Caco-2 (cell line): ENCODE data around the gene WDR75. TPM values are rescaled to one million over a fixed set of nuclear protein-coding genes. Genes with fewer than 3 reads are reported as not detected.

Source experiments
- BruUV-seq: library from RNA; stranded (reverse); fragments of 400-500 nt; replicated peaks from 2 replicates; lab custom pipeline; 2021; lab: Mats Ljungman, UMichigan
- CTCF ChIA-PET: fragments of 300-600 bp; sonication (Branson Sonifier 250); formaldehyde crosslinking; loops from one replicate; lab custom pipeline; 2022; ENCODE audit warnings: antibody characterized with exemption; lab: Charles Lee
- POLR2A ChIA-PET: fragments of 300-600 bp; sonication (Branson Sonifier 250); formaldehyde crosslinking; loops from one replicate; lab custom pipeline; 2022; ENCODE audit warnings: antibody characterized with exemption; lab: Charles Lee
- DNase-seq, 2 experiments: peaks; one replicate each; pipeline versions ENCODE4 v3.0.0 to v3.0.0-alpha.2; 2020 to 2022
- H3K27me3 ChIP-seq: replicated peaks from 2 replicates; pipeline ENCODE4 v1.6.0; 2011; ENCODE audit warnings: low read length; ENCODE audit not compliant: control insufficient read depth, insufficient read depth
- H3K36me3 ChIP-seq: 2 replicates; pipeline ENCODE4 v1.5.1; 2011; ENCODE audit warnings: low read length; ENCODE audit not compliant: control insufficient read depth, insufficient read depth
- H3K4me1 ChIP-seq: fragments of 250-450 bp; sonication (Bioruptor Pico); 2 replicates; pipeline ENCODE4 v1.5.1; 2020; ENCODE audit warnings: mild to moderate bottlenecking
- H3K4me3 ChIP-seq: 2 replicates; pipeline ENCODE4 v1.5.1; 2011; ENCODE audit warnings: low read depth, mild to moderate bottlenecking, control low read depth, low read length
- H3K9me3 ChIP-seq: fragments of 250-450 bp; sonication (Bioruptor Pico); 2 replicates; pipeline ENCODE4 v1.5.1; 2020; ENCODE audit warnings: mild to moderate bottlenecking, moderate library complexity
- H3K27ac Mint-ChIP-seq: one replicate; pipeline ENCODE4 v1.8.0; 2022; ENCODE audit warnings: mixed read lengths; ENCODE audit not compliant: unreplicated experiment
- H3K27me3 Mint-ChIP-seq: one replicate; pipeline ENCODE4 v1.8.0; 2022; ENCODE audit warnings: mixed read lengths; ENCODE audit not compliant: insufficient read depth, unreplicated experiment
- H3K36me3 Mint-ChIP-seq: one replicate; pipeline ENCODE4 v1.8.0; 2022; ENCODE audit warnings: mild to moderate bottlenecking, mixed read lengths; ENCODE audit not compliant: insufficient read depth, unreplicated experiment
- H3K4me1 Mint-ChIP-seq: one replicate; pipeline ENCODE4 v1.8.0; 2022; ENCODE audit warnings: low read depth, mixed read lengths; ENCODE audit not compliant: unreplicated experiment
- H3K4me3 Mint-ChIP-seq: one replicate; pipeline ENCODE4 v1.8.0; 2022; ENCODE audit warnings: mild to moderate bottlenecking, moderate library complexity, mixed read lengths; ENCODE audit not compliant: unreplicated experiment
- H3K9me3 Mint-ChIP-seq: one replicate; pipeline ENCODE4 v1.8.0; 2022; ENCODE audit warnings: mixed read lengths; ENCODE audit not compliant: unreplicated experiment
- CTCF ChIP-seq, 2 experiments: fragments of 200-600 bp in 1 of 2; IDR thresholded peaks; 1 replicate in 1 of 2; 2 replicates in 1 of 2; pipeline versions ENCODE4 v1.5.1 to v1.8.0; 2011 to 2022; ENCODE audit warnings: antibody characterized with exemption in 1 of 2, control low read depth in 1 of 2, inconsistent platforms in 1 of 2, low read depth in 1 of 2, low read length in 1 of 2, mild to moderate bottlenecking in 1 of 2, moderate library complexity in 1 of 2; ENCODE audit not compliant: insufficient read depth in 1 of 2, severe bottlenecking in 1 of 2, unreplicated experiment in 1 of 2
- intact Hi-C: fragments of 100-400 bp; cut with micrococcal nuclease; formaldehyde crosslinking; loops from one replicate; pipeline ENCODE4 v1.10.0; 2022; ENCODE audit not compliant: unreplicated experiment
- total RNA-seq: library from RNA; stranded (reverse); gene quantifications from 2 replicates; pipeline ENCODE4 v1.2.3, GENCODE V29; 2022

The WDR75 gene
- total RNA-seq, 1 experiment from 2014 or later, result 50.2 TPM

- Histone ChIP-seq H3K4me3 (no peak overlapping the region), H3K27me3 (no peaks in the 10 kb centered on the region), H3K4me1 (peaks cover 21% of the 10 kb centered on the region; the same call in 1 of the 2 replicates), H3K9me3 (peaks cover 6% of the 10 kb centered on the region; the same call in 1 of the 2 replicates), H3K36me3 (no peaks in the 10 kb centered on the region)
- Mint-ChIP-seq H3K9me3 (peaks cover under 1% of the 10 kb centered on the region), H3K27me3 (no peaks in the 10 kb centered on the region), H3K4me1 (peaks cover 15% of the 10 kb centered on the region), H3K4me3 (no peak overlapping the region), H3K36me3 (no peaks in the 10 kb centered on the region), H3K27ac (no peak overlapping the region)
- CTCF ChIA-PET, result no interaction called here
- no peak for DNase-seq
- TF ChIP-seq CTCF (IDR thresholded peaks at IDR 0.05; ENCODE audit: insufficient read depth in 1 of 2, low read depth in 1 of 2, low read length in 1 of 2, severe bottlenecking in 1 of 2, unreplicated experiment in 1 of 2), result no peak
- no TSS peak for BruUV-seq
- POLR2A ChIA-PET, result no interaction called here
- intact Hi-C loops, result no loop called here
Observed at GRCh38 chr2:189394525-189394924, 46.7 kb upstream of the WDR75 start.

- Mint-ChIP-seq H3K36me3 (no peaks in the 10 kb centered on the region), H3K27me3 (no peaks in the 10 kb centered on the region), H3K4me3 (no peak overlapping the region), H3K9me3 (peaks cover 9% of the 10 kb centered on the region), H3K4me1 (peaks cover 11% of the 10 kb centered on the region), H3K27ac (no peak overlapping the region)
- Histone ChIP-seq H3K9me3 (no peaks in the 10 kb centered on the region), H3K27me3 (no peaks in the 10 kb centered on the region), H3K4me3 (no peak overlapping the region), H3K4me1 (peaks cover 15% of the 10 kb centered on the region), H3K36me3 (no peaks in the 10 kb centered on the region)
- TF ChIP-seq CTCF (IDR thresholded peaks at IDR 0.05; ENCODE audit: insufficient read depth in 1 of 2, low read depth in 1 of 2, low read length in 1 of 2, severe bottlenecking in 1 of 2, unreplicated experiment in 1 of 2), result no peak
- no peak for DNase-seq
- intact Hi-C loops, result no loop called here
- POLR2A ChIA-PET, result no interaction called here
- CTCF ChIA-PET, result no interaction called here
- no TSS peak for BruUV-seq
Observed at GRCh38 chr2:189402932-189403331, 38.3 kb upstream of the WDR75 start.

GRCh38 chr2:189406586-189407233 is 34.6 kb upstream of the WDR75 start:
- no peak overlapping the region for H3K4me3 Mint-ChIP-seq
- H3K36me3 Mint-ChIP-seq, result no peaks in the 10 kb centered on the region
- CTCF ChIA-PET, result interaction anchor here (0.9 kb wide), 1 partner anchor 264 kb away, joined by 3 read pairs; no protein-coding TSS in a partner anchor
- Histone ChIP-seq H3K9me3 (no peaks in the 10 kb centered on the region), H3K4me1 (peaks cover 24% of the 10 kb centered on the region), H3K27me3 (no peaks in the 10 kb centered on the region), H3K36me3 (no peaks in the 10 kb centered on the region), H3K4me3 (no peak overlapping the region)
- intact Hi-C loops, result loop anchor here (5.0 kb wide), 1 partner anchor 39 kb away; no protein-coding TSS in a partner anchor
- H3K9me3 Mint-ChIP-seq, result no peaks in the 10 kb centered on the region
- POLR2A ChIA-PET, result no interaction called here
- TF ChIP-seq CTCF (IDR thresholded peaks at IDR 0.05; ENCODE audit: insufficient read depth in 1 of 2, low read depth in 1 of 2, low read length in 1 of 2, severe bottlenecking in 1 of 2, unreplicated experiment in 1 of 2), result no peak
- H3K27ac Mint-ChIP-seq, result no peak overlapping the region
- BruUV-seq, result no TSS peak
- no peaks in the 10 kb centered on the region for H3K27me3 Mint-ChIP-seq
- H3K4me1 Mint-ChIP-seq, result peaks cover 11% of the 10 kb centered on the region
- DNase-seq, result no peak
